ENCODE data around the gene LRRC43. TPM values are rescaled to one million over a fixed set of nuclear protein-coding genes. Genes with fewer than 3 reads are reported as not detected.

Gene LRRC43
- total RNA-seq, 4 donors from 2014 or later = 2.7 to 11.4 (median 5.3) TPM

DNA sequence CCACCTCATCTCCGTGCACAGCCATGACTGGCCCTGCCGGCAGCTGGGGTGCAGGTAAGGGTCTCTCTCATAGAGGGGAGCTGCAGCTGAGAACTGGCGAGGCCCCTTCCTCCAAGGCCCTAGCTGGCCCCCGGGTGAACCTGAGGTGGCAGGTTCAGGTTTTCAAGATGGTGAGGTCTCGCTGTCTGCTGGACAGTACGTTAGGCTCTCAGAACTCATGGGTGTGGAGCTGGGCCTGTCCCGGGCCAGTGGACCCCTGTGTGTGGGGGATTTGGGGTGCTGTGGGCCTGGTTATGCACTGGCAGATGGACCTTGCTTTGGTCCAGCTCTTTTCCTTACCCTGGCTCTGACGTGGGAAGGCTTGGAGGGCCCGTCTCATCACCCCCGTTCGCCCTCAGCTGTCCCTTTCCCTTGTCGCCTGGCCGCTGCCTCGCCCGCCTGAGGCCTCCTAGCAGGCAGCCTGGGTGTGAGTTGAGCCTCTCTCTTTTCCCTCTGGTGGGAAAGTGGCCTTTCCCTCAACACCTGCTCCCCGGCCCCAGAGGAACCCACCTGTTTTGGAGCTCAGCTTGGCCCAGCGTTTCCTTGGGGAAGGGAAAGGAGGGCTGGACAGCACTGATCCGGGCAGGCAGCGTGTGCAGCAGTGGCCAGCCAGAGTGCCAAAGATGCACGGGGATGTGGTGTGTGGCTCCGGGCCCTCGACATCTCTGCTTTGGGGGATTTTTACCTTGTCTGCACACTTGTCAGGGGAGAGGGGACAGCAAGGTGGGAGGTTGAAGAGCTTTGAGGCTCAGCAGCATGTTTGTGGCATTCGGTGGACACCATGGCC is 37.2 kb upstream of the LRRC43 start:
- DNase-seq = no peak
- TF ChIP-seq, protein P1, sequence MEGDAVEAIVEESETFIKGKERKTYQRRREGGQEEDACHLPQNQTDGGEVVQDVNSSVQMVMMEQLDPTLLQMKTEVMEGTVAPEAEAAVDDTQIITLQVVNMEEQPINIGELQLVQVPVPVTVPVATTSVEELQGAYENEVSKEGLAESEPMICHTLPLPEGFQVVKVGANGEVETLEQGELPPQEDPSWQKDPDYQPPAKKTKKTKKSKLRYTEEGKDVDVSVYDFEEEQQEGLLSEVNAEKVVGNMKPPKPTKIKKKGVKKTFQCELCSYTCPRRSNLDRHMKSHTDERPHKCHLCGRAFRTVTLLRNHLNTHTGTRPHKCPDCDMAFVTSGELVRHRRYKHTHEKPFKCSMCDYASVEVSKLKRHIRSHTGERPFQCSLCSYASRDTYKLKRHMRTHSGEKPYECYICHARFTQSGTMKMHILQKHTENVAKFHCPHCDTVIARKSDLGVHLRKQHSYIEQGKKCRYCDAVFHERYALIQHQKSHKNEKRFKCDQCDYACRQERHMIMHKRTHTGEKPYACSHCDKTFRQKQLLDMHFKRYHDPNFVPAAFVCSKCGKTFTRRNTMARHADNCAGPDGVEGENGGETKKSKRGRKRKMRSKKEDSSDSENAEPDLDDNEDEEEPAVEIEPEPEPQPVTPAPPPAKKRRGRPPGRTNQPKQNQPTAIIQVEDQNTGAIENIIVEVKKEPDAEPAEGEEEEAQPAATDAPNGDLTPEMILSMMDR (IDR thresholded peaks at IDR 0.05) = no peak
- TF ChIP-seq POLR2A (IDR thresholded peaks at IDR 0.05) = no peak
- peaks cover 24 to 27% of the 10 kb centered on the region in 2 donors for H3K36me3 ChIP-seq
- WGBS, 2 donors = 95 to 96% methylated on average over 11 to 17 of the region's 23 CpGs
- H3K27me3 ChIP-seq = no peaks in the 10 kb centered on the region
- no peak overlapping the region for H3K27ac ChIP-seq
- intact Hi-C loops (cut with DNase I) = no loop called here
- no peaks in the 10 kb centered on the region for H3K9me3 ChIP-seq
- no peaks in the 10 kb centered on the region for H3K4me1 ChIP-seq
- H3K4me3 ChIP-seq (replicated peaks in 1 of 3) = no peak overlapping the region

DNA sequence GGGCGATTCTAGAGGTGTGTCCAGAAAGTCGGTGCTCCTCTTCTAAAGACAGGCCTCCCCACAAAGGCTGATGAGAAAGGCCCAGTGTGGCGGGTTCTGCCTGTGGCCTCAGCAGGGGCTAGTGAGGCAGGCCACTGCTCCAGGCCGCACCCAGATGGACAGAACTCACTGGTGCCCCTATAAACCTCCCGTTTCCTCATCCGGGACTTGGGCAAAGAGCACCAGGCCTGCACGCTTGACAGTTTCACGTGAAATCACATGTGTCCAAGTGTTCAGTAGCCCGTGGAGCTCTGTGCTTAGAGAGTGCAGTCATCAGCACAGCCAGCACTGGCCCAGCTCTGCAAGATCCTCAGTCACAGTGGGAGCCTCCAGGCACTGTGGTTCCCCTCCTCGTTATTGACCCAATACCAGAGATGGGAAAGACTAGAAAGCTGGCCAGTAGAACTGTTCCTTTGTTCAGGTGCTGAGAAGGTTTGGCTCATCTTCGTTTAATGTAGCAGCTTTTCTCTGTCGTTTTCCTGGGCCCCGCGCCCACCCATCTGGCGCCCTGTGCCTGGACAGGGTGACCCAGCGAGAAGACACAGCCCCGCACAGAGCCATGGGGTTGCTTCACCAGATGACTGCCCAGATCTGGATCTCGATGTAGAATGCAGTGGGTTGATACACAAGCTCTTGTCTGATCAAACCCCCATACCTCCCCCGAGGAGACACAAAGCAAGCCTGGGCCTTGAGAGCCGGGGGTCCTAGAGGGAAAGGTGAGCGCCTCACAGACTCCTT is 35.2 kb upstream of the LRRC43 start:
- TF ChIP-seq POLR2A (IDR thresholded peaks at IDR 0.05) = no peak
- TF ChIP-seq, protein P1 (IDR thresholded peaks at IDR 0.05) = no peak
- peaks cover 4 to 9% of the 10 kb centered on the region in 2 donors for H3K36me3 ChIP-seq
- H3K27me3 ChIP-seq = no peaks in the 10 kb centered on the region
- H3K27ac ChIP-seq = no peak overlapping the region
- no peaks in the 10 kb centered on the region for H3K4me1 ChIP-seq
- no peaks in the 10 kb centered on the region for H3K9me3 ChIP-seq
- no peak overlapping the region for H3K4me3 ChIP-seq (replicated peaks in 1 of 3)
- WGBS, 2 donors = 75 to 79% methylated on average over 17 to 21 of the region's 21 CpGs
- peak; percentile 36 to 51 for DNase-seq
- intact Hi-C loops (cut with DNase I) = no loop called here

DNA sequence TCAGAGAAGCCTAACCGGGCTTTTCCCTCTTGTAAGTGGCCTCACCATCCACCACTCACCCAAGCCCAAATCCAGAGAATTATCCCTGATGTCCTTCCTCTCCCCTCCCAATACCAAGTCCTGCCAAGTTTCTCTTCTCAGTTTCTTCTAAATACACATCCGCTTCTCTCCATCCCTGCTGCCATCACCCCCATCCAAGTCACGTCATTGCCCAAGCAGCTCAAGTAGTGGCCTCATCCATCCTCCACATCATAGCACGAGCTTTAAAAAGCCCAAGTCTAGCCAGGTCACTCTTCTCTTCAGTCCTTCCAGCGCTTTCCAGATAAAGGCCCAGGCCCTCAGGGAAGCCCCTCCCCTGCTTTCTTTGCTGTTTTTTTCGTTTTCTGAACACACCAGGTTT is 34.3 kb upstream of the LRRC43 start:
- Histone ChIP-seq H3K4me1 (no peaks in the 10 kb centered on the region), H3K9me3 (no peaks in the 10 kb centered on the region), H3K27ac (no peak overlapping the region), H3K27me3 (no peaks in the 10 kb centered on the region), H3K36me3 (no peaks in the 10 kb centered on the region), H3K4me3 (replicated peaks in 1 of 3) (no peak overlapping the region)
- WGBS, 2 donors = 45 to 57% methylated on average over 6 of the region's 6 CpGs
- no peak for TF ChIP-seq POLR2A (IDR thresholded peaks at IDR 0.05)
- TF ChIP-seq, protein P1 (IDR thresholded peaks at IDR 0.05) = no peak
- intact Hi-C loops (cut with DNase I) = no loop called here
- no peak for DNase-seq

DNA sequence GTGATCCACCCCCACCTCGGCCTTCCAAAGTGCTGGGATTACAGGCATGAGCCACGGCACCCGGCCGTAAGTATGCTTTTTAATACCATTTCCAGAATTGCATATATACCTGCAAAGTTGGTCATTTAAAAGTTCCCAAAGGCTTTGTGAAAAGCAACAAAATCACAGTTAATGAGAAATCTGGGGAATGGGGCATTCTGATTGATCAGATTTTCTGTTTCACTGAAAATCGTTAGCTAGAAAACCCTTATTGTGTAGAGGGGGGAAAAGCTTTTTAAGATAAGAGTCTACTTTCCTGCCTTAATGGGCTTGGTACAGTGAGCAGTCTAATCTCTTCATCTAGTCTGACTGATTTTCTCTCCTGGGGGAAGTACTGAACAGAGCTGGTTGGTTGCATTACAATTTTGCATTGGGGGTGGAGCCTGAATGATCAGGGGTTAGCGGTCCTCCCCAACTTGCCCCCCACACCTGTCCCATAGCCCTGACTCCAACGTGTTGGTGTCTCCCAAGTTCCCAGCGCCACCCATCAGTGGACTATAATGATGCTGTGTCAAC is 32.7 kb upstream of the LRRC43 start:
- Histone ChIP-seq H3K4me3 (replicated peaks in 1 of 3) (no peak overlapping the region), H3K27me3 (no peaks in the 10 kb centered on the region), H3K36me3 (no peaks in the 10 kb centered on the region), H3K4me1 (no peaks in the 10 kb centered on the region), H3K27ac (no peak overlapping the region), H3K9me3 (no peaks in the 10 kb centered on the region)
- DNase-seq = no peak
- WGBS, 2 donors = 71 to 76% methylated on average over 8 of the region's 8 CpGs
- TF ChIP-seq, protein P1 (IDR thresholded peaks at IDR 0.05) = no peak
- TF ChIP-seq POLR2A (IDR thresholded peaks at IDR 0.05) = no peak
- intact Hi-C loops (cut with DNase I) = no loop called here
